GM19043 (cell line): ENCODE results near the gene TMEM87B.
"Not testable (repeated sequence)": the region's sequence is repeated elsewhere in the genome, so short reads cannot be mapped to it uniquely, and the experiment has no call there.

Experiments
- ATAC-seq: cut with Tn5 transposase; IDR thresholded peaks from one replicate; pipeline ENCODE4 v1.9.1; 2021; ENCODE audit warnings: low read depth; ENCODE audit not compliant: unreplicated experiment

Gene TMEM87B

GRCh38 chr2:112065486-112065885, 10.4 kb downstream of the TMEM87B start:
- ATAC-seq: no peak

- ATAC-seq: no peak
Measured at GRCh38 chr2:112065966-112066365, 10.9 kb downstream of the TMEM87B start.

- not testable (repeated sequence) for ATAC-seq
Measured at GRCh38 chr2:112069794-112070193, 14.7 kb downstream of the TMEM87B start.

- no peak for ATAC-seq
Measured at GRCh38 chr2:112073875-112074274, 18.8 kb downstream of the TMEM87B start.

- no peak for ATAC-seq
Measured at GRCh38 chr2:112074506-112074905, 19.4 kb downstream of the TMEM87B start.

- no peak for ATAC-seq
Measured at GRCh38 chr2:112075490-112076260, 20.6 kb downstream of the TMEM87B start.

- ATAC-seq: no peak
Measured at GRCh38 chr2:112077814-112078213, 22.7 kb downstream of the TMEM87B start.

GRCh38 chr2:112081262-112081661, 26.2 kb downstream of the TMEM87B start:
- ATAC-seq: no peak

- ATAC-seq: no peak
Measured at GRCh38 chr2:112084689-112085374, 29.8 kb downstream of the TMEM87B start.

- ATAC-seq: no peak
Measured at GRCh38 chr2:112085375-112085730, 30.3 kb downstream of the TMEM87B start.

GRCh38 chr2:112085916-112086669, 31.0 kb downstream of the TMEM87B start:
- ATAC-seq: no peak

GRCh38 chr2:112087346-112088020, 32.4 kb downstream of the TMEM87B start:
- ATAC-seq: peak; percentile 85

GRCh38 chr2:112089375-112089774, 34.3 kb downstream of the TMEM87B start:
- ATAC-seq: no peak

- no peak for ATAC-seq
Measured at GRCh38 chr2:112092286-112093041, 37.4 kb downstream of the TMEM87B start.

- no peak for ATAC-seq
Measured at GRCh38 chr2:112093216-112093615, 38.1 kb downstream of the TMEM87B start.

GRCh38 chr2:112095681-112096080, 40.6 kb downstream of the TMEM87B start:
- no peak for ATAC-seq

- ATAC-seq: no peak
Measured at GRCh38 chr2:112096098-112096497, 41.0 kb downstream of the TMEM87B start.

GRCh38 chr2:112108178-112108832, 53.2 kb downstream of the TMEM87B start:
- no peak for ATAC-seq

- ATAC-seq: no peak
Measured at GRCh38 chr2:112109278-112109677, 54.2 kb downstream of the TMEM87B start.

GRCh38 chr2:112110966-112111365, 55.9 kb downstream of the TMEM87B start:
- no peak for ATAC-seq
